Measurements from ENCODE around the gene ALG9.

The ALG9 gene

GRCh38 chr11:111870886-111871692, at the start of gene ALG9:
Gene ALG9 (minus strand): TSS chr11:111871581. CDS start chr11:111871482, 99 bp downstream.
- H3K27ac Mint-ChIP-seq, result peak within 1 kb of the TSS; percentile 88
- H3K9me3 Mint-ChIP-seq, result no peaks in the 10 kb centered on the region
- peaks cover 12% of the 10 kb centered on the region for H3K4me1 Mint-ChIP-seq (ENCODE audit: low read depth)
- peak within 1 kb of the TSS; percentile 90 for H3K4me3 Mint-ChIP-seq
- H3K27me3 Mint-ChIP-seq (ENCODE audit: low read depth), result no peaks in the 10 kb centered on the region
- peaks cover 20% of the 10 kb centered on the region for H3K36me3 Mint-ChIP-seq (ENCODE audit: low read depth)

- H3K4me3 Mint-ChIP-seq, result no peak overlapping the region
- H3K36me3 Mint-ChIP-seq (ENCODE audit: low read depth), result no peaks in the 10 kb centered on the region
- H3K27ac Mint-ChIP-seq, result no peak overlapping the region
- H3K4me1 Mint-ChIP-seq (ENCODE audit: low read depth), result peaks cover 3% of the 10 kb centered on the region
- H3K27me3 Mint-ChIP-seq (ENCODE audit: low read depth), result peaks cover 26% of the 10 kb centered on the region
- H3K9me3 Mint-ChIP-seq, result no peaks in the 10 kb centered on the region
Measured at GRCh38 chr11:111920908-111921307, 49.5 kb upstream of the ALG9 start.

GRCh38 chr11:111918390-111919256, 47.2 kb upstream of the ALG9 start, which contains the start of gene C11orf52:
Gene C11orf52 (plus strand): TSS chr11:111918913. CDS start chr11:111918973, 60 bp downstream.
- no peak within 1 kb of the TSS for H3K4me3 Mint-ChIP-seq
- no peaks in the 10 kb centered on the region for H3K9me3 Mint-ChIP-seq
- no peaks in the 10 kb centered on the region for H3K36me3 Mint-ChIP-seq (ENCODE audit: low read depth)
- peaks cover 42% of the 10 kb centered on the region for H3K27me3 Mint-ChIP-seq (ENCODE audit: low read depth)
- H3K4me1 Mint-ChIP-seq (ENCODE audit: low read depth), result no peaks in the 10 kb centered on the region
- H3K27ac Mint-ChIP-seq, result no peak within 1 kb of the TSS

GRCh38 chr11:111917788-111918187, 46.4 kb upstream of the ALG9 start:
- H3K9me3 Mint-ChIP-seq, result no peaks in the 10 kb centered on the region
- no peaks in the 10 kb centered on the region for H3K36me3 Mint-ChIP-seq (ENCODE audit: low read depth)
- H3K27ac Mint-ChIP-seq, result no peak overlapping the region
- H3K4me1 Mint-ChIP-seq (ENCODE audit: low read depth), result no peaks in the 10 kb centered on the region
- no peak overlapping the region for H3K4me3 Mint-ChIP-seq
- peaks cover 46% of the 10 kb centered on the region for H3K27me3 Mint-ChIP-seq (ENCODE audit: low read depth)

GRCh38 chr11:111917312-111917711, 45.9 kb upstream of the ALG9 start:
- Mint-ChIP-seq H3K9me3 (no peaks in the 10 kb centered on the region), H3K36me3 (ENCODE audit: low read depth) (no peaks in the 10 kb centered on the region), H3K4me3 (no peak overlapping the region), H3K27me3 (ENCODE audit: low read depth) (peaks cover 46% of the 10 kb centered on the region), H3K4me1 (ENCODE audit: low read depth) (no peaks in the 10 kb centered on the region), H3K27ac (no peak overlapping the region)

- H3K36me3 Mint-ChIP-seq (ENCODE audit: low read depth), result no peaks in the 10 kb centered on the region
- no peaks in the 10 kb centered on the region for H3K9me3 Mint-ChIP-seq
- H3K4me3 Mint-ChIP-seq, result no peak overlapping the region
- no peaks in the 10 kb centered on the region for H3K4me1 Mint-ChIP-seq (ENCODE audit: low read depth)
- H3K27me3 Mint-ChIP-seq (ENCODE audit: low read depth), result peaks cover 48% of the 10 kb centered on the region
- no peak overlapping the region for H3K27ac Mint-ChIP-seq
Measured at GRCh38 chr11:111916768-111917167, 45.4 kb upstream of the ALG9 start.

- Mint-ChIP-seq H3K36me3 (ENCODE audit: low read depth) (no peaks in the 10 kb centered on the region), H3K4me3 (no peak overlapping the region), H3K27ac (no peak overlapping the region), H3K4me1 (ENCODE audit: low read depth) (no peaks in the 10 kb centered on the region), H3K27me3 (ENCODE audit: low read depth) (peaks cover 56% of the 10 kb centered on the region), H3K9me3 (no peaks in the 10 kb centered on the region)
Measured at GRCh38 chr11:111913997-111914396, 42.6 kb upstream of the ALG9 start.

GRCh38 chr11:111913031-111913861, 41.9 kb upstream of the ALG9 start:
- no peaks in the 10 kb centered on the region for H3K9me3 Mint-ChIP-seq
- H3K36me3 Mint-ChIP-seq (ENCODE audit: low read depth), result no peaks in the 10 kb centered on the region
- H3K4me1 Mint-ChIP-seq (ENCODE audit: low read depth), result no peaks in the 10 kb centered on the region
- H3K4me3 Mint-ChIP-seq, result no peak overlapping the region
- H3K27me3 Mint-ChIP-seq (ENCODE audit: low read depth), result peaks cover 56% of the 10 kb centered on the region
- no peak overlapping the region for H3K27ac Mint-ChIP-seq

- H3K36me3 Mint-ChIP-seq (ENCODE audit: low read depth), result no peaks in the 10 kb centered on the region
Measured at GRCh38 chr11:111912535-111912934, 41.2 kb upstream of the ALG9 start, which contains the start of gene HSPB2. Gene HSPB2 (plus strand): TSS chr11:111912734. CDS start chr11:111912830, 96 bp downstream.

GRCh38 chr11:111911563-111912401, 40.4 kb upstream of the ALG9 start, which contains the start of gene CRYAB:
Gene CRYAB (minus strand): TSS chr11:111911770. CDS start chr11:111911724, 46 bp downstream.
- no peaks in the 10 kb centered on the region for H3K9me3 Mint-ChIP-seq
- H3K27me3 Mint-ChIP-seq (ENCODE audit: low read depth), result peaks cover 55% of the 10 kb centered on the region
- no peak within 1 kb of the TSS for H3K27ac Mint-ChIP-seq
- no peak within 1 kb of the TSS for H3K4me3 Mint-ChIP-seq
- no peaks in the 10 kb centered on the region for H3K4me1 Mint-ChIP-seq (ENCODE audit: low read depth)
- no peaks in the 10 kb centered on the region for H3K36me3 Mint-ChIP-seq (ENCODE audit: low read depth)

More at GRCh38 chr11:111912535-111912934, 41.2 kb upstream of the ALG9 start, which contains the start of gene HSPB2:
- H3K4me1 Mint-ChIP-seq (ENCODE audit: low read depth), result no peaks in the 10 kb centered on the region
- peaks cover 56% of the 10 kb centered on the region for H3K27me3 Mint-ChIP-seq (ENCODE audit: low read depth)
- H3K9me3 Mint-ChIP-seq, result no peaks in the 10 kb centered on the region
- no peak within 1 kb of the TSS for H3K4me3 Mint-ChIP-seq
- H3K27ac Mint-ChIP-seq, result no peak within 1 kb of the TSS

GRCh38 chr11:111910676-111911562, 39.5 kb upstream of the ALG9 start:
- H3K4me1 Mint-ChIP-seq (ENCODE audit: low read depth), result no peaks in the 10 kb centered on the region
- H3K36me3 Mint-ChIP-seq (ENCODE audit: low read depth), result no peaks in the 10 kb centered on the region
- H3K27ac Mint-ChIP-seq, result no peak overlapping the region
- H3K27me3 Mint-ChIP-seq (ENCODE audit: low read depth), result peaks cover 52% of the 10 kb centered on the region
- H3K4me3 Mint-ChIP-seq, result no peak overlapping the region
- H3K9me3 Mint-ChIP-seq, result no peaks in the 10 kb centered on the region

GRCh38 chr11:111909378-111909777, 38.0 kb upstream of the ALG9 start:
- Mint-ChIP-seq H3K4me1 (ENCODE audit: low read depth) (no peaks in the 10 kb centered on the region), H3K36me3 (ENCODE audit: low read depth) (no peaks in the 10 kb centered on the region), H3K27me3 (ENCODE audit: low read depth) (peaks cover 42% of the 10 kb centered on the region), H3K9me3 (no peaks in the 10 kb centered on the region), H3K4me3 (no peak overlapping the region), H3K27ac (no peak overlapping the region)
